Middle frontal gyrus (tissue), 1 donor: ENCODE results near the gene ATL1.
"Not testable (repeated sequence)": the region's sequence is repeated elsewhere in the genome, so short reads cannot be mapped to it uniquely, and the experiment has no call there.

Experiments
- DNase-seq: peaks from one replicate; pipeline ENCODE4 v3.0.0-alpha.2; 2015; ENCODE audit warnings: low spot score; ENCODE audit errors: extremely low spot score

Gene ATL1

GRCh38 chr14:50601394-50601793 lies 41.4 kb downstream of the ATL1 start:
- DNase-seq, result no peak

- peak; percentile 2 for DNase-seq
Measured at GRCh38 chr14:50602035-50602434, 42.1 kb downstream of the ATL1 start.

- peak; percentile 0 for DNase-seq
Measured at GRCh38 chr14:50603565-50603964, 43.6 kb downstream of the ATL1 start.

DNA sequence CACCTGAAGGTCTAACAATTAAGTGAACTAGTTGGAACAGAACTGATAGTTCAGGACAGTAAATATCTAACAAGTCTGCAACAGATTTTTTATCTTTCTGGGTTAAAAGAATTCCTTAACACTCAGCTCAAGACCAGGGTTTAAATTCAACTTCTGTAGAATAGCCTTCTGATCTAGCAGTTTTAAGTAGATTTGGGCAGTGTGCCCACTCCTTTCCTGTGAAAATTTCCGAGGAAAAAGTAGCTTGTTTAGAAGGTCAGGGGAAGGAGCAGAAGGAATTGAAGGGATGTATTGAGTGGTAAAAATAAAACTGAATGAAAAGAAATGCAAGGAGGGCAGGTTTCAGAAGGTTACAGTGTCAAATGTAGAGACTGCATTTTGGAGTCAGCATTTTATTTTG lies 45.8 kb downstream of the ATL1 start:
- DNase-seq, result no peak

DNA sequence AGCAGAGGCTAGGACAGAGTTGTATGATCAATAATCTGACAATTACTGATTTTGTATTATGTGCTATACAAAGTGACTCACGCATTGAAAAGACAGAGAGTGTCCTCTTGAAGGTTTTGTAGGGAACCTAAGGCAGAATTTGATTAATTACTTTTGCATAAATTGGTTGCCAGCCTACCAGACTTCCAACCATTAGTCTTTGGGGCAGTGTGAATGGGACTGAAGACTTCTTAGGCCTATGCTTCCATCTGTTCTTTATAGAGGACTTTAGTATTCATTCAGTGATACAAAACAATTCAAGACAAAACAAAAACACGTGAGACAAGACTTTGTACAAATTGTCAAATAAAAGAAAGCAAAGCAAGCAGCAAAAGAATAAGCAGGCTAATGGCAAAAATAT lies 46.5 kb downstream of the ATL1 start:
- no peak for DNase-seq

DNA sequence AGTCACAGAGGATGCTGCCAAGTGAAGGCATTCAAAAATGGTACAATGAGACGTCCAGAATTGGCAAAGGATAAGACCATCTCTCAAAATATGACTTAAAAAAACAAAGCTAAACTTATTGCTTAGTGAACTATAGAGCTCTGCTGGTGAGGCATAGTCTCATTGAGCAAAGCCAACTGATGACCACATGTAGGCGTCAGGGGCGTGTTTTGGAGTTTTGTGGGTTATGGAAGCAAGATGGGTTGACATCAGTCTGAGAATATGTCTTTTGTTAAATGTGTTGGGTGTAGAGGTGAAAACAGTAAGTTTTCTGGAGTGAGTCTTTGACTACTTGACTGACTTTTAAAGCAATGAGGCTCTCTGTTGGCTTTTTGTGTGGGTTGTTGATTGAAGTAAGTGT lies 47.2 kb downstream of the ATL1 start:
- no peak for DNase-seq

DNA sequence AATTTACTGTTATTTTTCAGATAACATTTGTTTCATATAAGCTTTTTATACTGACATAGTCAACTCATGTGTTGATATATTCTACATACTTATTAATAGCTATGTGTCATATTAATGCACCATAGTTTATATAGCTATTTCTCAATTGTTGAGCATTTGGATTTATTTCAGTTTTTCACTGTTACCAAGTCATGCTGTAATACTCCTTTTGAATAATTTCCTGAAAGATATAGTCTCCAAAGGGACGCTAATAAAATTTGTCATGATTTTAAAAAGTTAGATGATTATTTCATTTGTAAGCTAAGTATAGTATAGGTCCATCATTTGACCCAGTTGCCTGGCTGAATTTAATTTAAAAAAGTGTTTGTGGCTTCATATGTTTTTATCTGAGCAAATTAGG lies 47.8 kb downstream of the ATL1 start:
- DNase-seq, result no peak

GRCh38 chr14:50608302-50608851 lies 48.4 kb downstream of the ATL1 start:
- no peak for DNase-seq

DNA sequence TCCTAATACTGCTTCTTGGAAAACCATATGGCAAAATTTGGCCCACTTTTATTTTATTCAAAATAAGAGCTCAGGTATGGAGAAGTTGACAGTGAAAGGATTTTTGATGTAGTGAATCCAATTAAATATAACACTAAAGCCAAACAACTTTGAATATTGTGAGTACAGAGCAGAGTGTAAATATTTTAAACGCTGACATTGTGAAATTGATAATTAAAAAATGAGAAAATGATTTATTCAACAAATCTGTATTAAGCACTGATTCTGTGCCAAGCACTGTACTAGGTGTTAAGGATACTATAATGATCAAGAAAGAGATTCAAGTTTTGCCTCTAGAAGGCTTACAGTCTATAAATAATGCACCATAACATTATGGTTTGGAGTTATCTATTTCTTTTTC lies 50.5 kb downstream of the ATL1 start:
- DNase-seq, result no peak

DNA sequence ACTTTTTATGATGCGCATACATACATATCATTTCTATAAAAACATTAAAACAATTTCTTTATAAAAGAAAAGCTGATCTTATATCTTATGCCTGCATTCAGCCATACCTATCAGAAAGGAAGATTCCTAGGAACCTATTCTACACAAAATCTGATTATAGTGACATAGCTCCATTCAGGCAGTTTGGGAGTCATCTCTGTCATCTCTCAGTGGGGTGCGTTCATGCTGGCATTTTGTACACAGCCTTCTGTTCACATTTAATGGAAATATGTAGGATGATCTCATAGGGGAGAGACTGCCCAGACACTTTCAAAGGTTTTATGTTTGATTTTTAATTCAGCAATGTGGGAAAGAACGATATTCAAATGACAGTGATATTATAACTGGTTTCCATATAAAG lies 52.9 kb downstream of the ATL1 start:
- no peak for DNase-seq

GRCh38 chr14:50615056-50615455 lies 55.1 kb downstream of the ATL1 start:
- no peak for DNase-seq

- DNase-seq, result peak; percentile 24
Measured at GRCh38 chr14:50615552-50615951, 55.6 kb downstream of the ATL1 start.

DNA sequence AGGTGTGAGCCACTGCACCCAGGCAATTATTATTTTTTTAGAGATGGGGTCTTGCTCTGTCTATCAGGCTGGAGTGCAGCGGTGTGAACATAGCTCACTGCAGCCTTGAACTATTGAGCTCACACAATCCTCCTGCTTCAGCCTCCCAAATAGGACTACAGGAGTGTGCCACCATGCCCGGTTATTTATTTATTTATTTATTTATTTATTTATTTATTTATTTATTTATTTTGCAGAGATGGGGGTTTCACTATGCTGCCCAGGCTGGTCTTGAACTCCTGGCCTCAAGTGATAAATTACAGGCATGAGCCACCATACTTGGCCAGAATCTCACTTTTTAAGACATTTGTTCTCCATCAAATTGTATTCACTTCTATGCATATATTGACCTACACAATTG lies 56.3 kb downstream of the ATL1 start:
- DNase-seq, result no peak

DNA sequence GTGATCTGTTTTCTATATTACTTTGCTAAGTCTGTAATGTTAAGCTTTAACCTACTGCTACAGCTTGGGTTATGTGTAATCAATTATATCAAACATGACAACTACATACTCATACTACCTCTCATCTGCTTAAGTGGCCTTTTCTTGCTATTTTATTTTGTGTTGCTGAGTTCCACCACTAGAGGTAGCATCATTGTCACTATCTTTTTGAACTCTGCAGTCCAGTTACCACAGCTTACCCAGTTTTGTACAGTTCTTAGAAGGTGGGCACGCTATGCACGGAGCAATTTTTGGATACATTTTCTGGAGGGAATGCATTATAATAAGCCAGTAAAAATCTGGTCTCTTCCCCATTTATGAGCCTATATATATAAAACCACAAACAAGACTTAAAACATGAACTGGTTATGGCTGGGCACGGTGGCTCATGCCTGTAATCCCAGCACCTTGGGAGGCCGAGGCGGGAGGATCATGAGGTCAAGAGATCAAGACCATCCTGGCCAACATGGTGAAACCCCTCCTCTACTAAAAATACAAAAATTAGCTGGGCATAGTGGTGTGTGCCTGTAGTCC lies 59.7 kb downstream of the ATL1 start:
- no peak for DNase-seq

GRCh38 chr14:50620341-50620740 lies 60.4 kb downstream of the ATL1 start:
- no peak for DNase-seq

DNA sequence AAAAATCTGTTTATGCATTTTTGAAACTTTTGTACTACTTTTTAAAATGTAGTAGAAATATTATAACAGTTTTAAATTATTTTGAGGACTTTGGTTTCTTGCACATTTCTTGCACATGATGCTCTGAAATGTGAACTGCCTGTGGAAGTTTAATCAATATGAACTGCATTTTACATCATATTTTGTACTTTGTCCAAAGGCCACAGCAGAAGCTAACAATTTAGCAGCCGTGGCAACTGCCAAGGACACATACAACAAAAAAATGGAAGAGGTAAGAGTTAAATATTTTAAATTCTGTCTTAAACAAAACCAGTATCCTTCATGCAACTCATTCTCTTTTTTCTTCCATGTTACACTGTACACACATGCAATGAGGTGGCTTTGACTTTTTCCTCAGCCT lies 63.0 kb downstream of the ATL1 start:
- DNase-seq, result no peak

- DNase-seq, result no peak
Measured at GRCh38 chr14:50624447-50624846, 64.5 kb downstream of the ATL1 start.

- not testable (repeated sequence) for DNase-seq
Measured at GRCh38 chr14:50624947-50625346, 65.0 kb downstream of the ATL1 start.

DNA sequence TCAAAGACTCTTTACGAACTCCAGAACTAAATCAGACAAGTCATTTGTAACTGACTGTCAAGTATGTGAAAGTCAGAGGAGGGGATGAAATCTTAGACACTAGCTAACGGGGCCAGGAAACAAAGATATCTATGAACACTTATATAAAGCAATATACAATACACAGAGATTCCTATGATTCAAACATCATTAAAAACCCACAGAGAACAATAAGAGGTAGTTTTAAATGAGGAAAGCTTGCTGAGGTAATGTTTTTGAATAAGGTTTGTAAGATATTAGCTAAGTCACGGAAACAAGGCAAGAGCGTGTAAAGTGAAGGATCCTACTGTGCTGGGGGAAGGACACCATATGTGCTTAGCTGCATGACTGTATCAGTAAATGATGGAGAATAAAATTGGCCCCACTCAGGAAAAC lies 71.5 kb downstream of the ATL1 start:
- DNase-seq, result no peak

DNA sequence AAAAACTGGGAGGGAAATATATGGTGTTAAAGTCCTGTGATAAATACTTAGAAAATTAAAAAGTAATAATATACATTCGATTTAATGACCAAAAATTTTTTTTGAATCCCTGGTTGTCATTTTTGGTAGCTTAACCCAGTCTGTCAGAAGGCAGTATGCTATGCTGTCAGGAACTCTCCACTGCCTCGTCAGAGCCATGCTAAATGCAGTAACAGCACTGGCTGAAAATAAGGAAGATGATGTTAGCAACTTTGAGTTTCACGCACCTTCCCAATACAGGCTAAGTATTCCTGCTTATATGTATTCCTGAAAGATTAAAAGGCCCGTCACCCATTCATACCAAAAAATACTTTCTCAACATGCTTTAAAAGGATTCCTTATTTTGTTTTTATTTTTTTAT lies 74.0 kb downstream of the ATL1 start:
- no peak for DNase-seq

- DNase-seq, result no peak
Measured at GRCh38 chr14:50635141-50635540, 75.2 kb downstream of the ATL1 start.

- DNase-seq, result no peak
Measured at GRCh38 chr14:50647282-50647681, 87.3 kb downstream of the ATL1 start.

DNA sequence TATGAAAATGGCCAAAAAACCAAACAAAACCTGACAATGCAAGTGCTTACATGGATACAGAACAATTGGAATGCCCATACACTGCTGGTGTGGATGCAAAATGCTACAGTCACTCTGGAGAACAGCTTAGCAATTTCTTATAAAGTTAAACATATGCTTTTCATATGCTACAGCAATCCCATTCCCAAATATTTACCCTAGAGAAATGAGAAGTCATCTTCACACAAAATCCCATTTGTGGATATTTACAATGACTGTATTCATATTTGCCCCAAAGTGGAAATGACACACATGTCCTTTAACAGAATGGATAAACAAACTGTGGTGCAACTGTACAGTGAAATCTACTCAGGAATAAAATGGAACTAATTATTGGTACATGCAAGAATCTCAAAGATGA lies 87.8 kb downstream of the ATL1 start:
- no peak for DNase-seq

- DNase-seq, result no peak
Measured at GRCh38 chr14:50649691-50650090, 89.7 kb downstream of the ATL1 start.
